ENCODE results near the gene MAP2K2.
"Not testable (repeated sequence)": the region's sequence is repeated elsewhere in the genome, so short reads cannot be mapped to it uniquely, and the experiment has no call there.

The MAP2K2 gene

GRCh38 chr19:4130744-4131438, 7.0 kb upstream of the MAP2K2 start:
- no peak for DNase-seq (ENCODE audit: low read depth, low spot score)

DNA sequence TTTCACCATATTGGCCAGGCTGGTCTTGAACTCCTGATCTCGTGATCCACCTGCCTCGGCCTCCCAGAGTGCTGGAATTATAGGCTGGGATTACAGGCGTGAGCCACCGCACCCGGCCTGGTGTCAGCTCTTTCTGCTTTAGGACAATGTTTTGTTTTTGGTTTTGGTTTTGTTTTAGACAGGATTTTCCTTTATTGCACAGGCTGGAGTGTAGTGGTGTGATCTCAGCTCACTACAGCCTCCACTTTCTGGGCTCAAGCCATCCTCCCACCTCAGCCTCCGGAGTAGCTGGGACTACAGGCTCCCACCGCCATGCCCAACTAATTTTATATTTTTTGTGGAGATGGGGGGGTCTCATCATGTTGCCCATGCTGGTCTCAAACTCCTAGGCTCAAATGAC, 5.1 kb upstream of the MAP2K2 start:
- not testable (repeated sequence) for DNase-seq (ENCODE audit: low read depth, low spot score)

DNA sequence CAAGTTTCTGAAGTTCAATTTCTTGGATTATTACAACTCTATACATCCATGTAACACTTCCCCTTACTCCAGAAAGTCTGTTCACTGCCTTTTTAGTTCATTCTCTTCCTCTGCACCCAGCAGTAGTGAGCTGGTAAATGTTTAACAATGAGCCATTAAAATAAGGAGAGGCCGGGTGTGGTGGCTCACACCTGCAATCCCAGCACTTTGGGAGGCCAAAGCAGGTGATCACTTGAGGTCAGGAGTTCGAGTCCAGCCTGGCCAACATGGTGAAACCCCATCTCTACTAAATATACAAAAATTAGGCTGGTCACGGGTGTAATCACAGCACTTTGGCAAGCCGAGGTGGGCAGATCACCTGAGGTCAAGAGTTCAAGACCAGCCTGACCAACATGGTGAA, 3.4 kb upstream of the MAP2K2 start:
- DNase-seq (ENCODE audit: low read depth, low spot score) = not testable (repeated sequence)

- no peak for DNase-seq (ENCODE audit: low read depth, low spot score)
Measured at GRCh38 chr19:4124638-4125037, 716 bp upstream of the MAP2K2 start.

GRCh38 chr19:4122480-4122879, 1.4 kb downstream of the MAP2K2 start:
- DNase-seq (ENCODE audit: low read depth, low spot score) = no peak

- DNase-seq (ENCODE audit: low read depth, low spot score) = no peak
Measured at GRCh38 chr19:4121815-4122214, 2.1 kb downstream of the MAP2K2 start.

GRCh38 chr19:4121273-4121612, 2.7 kb downstream of the MAP2K2 start:
- no peak for DNase-seq (ENCODE audit: low read depth, low spot score)

DNA sequence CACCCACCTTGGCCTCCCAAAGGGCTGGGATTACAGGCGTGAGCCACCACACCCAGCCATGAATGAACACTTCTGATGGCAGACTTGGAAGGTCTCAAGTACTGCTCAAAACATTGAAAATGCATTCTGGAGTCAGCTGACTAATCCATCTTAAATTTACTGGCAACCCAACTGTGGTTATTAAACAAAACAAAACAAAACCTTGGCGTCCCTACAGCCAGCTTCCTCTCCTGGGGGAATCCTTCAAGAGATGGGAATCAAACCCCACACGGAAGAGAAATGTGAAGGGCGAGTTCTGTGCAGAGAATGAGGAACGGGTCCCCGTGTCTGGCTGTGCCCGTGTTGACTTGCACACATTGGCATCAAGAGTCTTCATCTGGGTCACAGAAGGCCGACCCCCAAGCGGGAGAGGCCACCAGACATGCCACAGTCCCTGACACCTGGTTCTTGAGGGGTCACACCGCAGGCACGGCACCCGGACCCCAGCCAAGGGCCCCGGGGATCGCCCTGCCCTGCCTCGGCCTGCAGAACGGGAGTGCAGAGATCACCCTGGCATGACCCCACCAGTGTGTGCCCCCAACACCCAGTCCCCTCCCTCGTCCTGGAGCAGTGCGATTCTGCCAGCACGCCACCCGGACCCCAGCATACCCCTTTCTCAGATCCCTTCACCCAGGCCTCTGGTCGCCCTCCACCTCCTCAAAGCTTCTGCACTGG, 3.2 kb downstream of the MAP2K2 start:
- no peak for DNase-seq (ENCODE audit: low read depth, low spot score)

DNA sequence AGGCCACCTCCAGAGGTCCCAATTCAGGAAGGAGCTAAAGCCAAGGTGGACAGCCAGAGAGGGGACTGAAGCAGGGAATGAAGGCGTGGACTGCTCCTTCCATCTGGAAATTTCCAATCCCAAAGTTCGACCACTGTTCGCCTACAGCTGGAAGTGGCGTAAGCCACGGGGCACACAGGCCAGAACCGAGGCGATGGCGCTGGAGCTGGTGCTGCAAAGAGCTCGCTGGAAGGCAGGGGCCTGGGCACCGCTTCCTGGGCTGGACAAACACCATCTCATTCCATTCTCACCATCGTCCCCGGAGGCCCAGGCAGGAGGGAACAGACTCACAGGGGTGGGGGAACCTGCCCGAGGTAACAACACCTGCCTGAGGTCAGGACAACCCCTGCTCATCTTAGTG, 4.2 kb downstream of the MAP2K2 start:
- no peak for DNase-seq (ENCODE audit: low read depth, low spot score)

- no peak for DNase-seq (ENCODE audit: low read depth, low spot score)
Measured at GRCh38 chr19:4115818-4116385, 8.0 kb downstream of the MAP2K2 start.

- DNase-seq (ENCODE audit: low read depth, low spot score) = peak; percentile 13
Measured at GRCh38 chr19:4115050-4115817, 8.7 kb downstream of the MAP2K2 start.

- DNase-seq (ENCODE audit: low read depth, low spot score) = no peak
Measured at GRCh38 chr19:4114181-4114580, 9.7 kb downstream of the MAP2K2 start.

DNA sequence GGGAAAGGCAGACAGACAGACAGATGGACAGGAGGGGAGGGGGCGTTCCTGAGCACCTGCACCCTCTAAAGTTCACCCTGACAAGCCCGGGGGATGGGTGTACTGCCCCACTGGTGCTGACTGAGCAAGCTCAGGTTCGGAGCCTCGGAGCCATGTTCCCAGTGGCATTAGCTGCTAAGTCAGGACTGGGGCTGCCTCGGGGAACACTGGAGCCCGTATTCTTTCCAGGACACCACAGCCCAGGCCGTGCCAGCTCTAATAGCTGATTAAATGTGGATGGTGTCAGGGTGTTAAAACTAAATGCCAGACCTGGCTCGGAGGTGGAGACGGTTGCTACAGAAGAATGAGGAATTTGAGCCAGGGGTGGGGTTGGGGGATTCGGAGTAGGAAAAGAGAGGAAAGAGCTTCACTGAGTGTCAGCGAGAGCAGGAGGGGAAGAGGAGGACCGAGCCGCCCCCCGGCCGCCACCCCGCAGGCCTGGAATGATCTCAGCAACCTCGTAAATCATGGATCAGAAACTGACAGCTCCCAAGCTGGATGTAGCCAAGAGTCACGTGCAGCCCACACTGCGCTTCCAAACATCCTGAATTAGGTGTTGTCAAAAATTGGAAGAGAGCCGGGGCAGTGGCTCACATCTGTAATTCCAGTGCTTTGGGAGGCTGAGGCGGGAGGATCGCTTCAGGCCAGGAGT, 10.4 kb downstream of the MAP2K2 start:
- DNase-seq (ENCODE audit: low read depth, low spot score) = no peak

- DNase-seq (ENCODE audit: low read depth, low spot score) = no peak
Measured at GRCh38 chr19:4112367-4112766, 11.6 kb downstream of the MAP2K2 start.

GRCh38 chr19:4109626-4109945, 14.3 kb downstream of the MAP2K2 start:
- no peak for DNase-seq (ENCODE audit: low read depth, low spot score)

GRCh38 chr19:4108767-4109625, 14.9 kb downstream of the MAP2K2 start:
- DNase-seq (ENCODE audit: low read depth, low spot score) = no peak

- DNase-seq (ENCODE audit: low read depth, low spot score) = no peak
Measured at GRCh38 chr19:4103080-4103433, 20.9 kb downstream of the MAP2K2 start.

DNA sequence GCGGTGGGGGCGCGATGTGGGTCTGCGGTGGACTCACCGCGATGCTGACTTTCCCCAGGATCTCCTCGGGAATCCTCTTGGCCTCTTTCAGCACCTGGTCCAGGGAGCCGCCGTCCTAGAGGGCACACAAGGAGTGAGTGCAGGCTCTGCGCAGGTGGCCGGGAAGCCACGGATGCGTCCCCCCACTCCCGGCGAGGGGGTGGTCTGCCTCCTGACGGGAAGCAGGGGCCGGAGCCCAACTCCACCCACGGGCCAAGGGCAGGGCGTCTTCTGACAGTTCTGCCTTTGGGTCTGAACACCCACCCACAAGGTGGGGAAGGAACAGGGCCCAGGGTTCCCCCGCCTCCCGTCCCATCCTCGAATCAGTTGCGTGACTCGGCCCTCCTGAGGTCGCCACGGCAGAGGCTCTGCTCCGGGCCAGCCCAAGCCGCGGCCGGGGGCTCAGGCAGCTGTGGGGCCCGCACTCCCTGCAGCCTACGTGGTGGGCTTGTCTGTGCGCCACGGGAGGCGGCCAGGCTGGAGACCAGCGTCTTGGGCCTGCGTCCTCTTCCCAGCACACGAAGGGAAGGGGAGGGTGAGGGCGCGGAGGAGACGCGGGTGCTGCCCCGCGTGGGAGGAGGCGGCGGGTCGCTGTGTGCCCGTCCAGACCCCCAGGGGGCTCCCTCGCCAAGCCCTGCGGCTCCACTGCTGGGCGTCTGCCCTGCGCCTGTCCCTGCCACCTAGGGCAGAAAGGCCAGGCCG, 21.4 kb downstream of the MAP2K2 start:
- DNase-seq (ENCODE audit: low read depth, low spot score) = no peak

DNA sequence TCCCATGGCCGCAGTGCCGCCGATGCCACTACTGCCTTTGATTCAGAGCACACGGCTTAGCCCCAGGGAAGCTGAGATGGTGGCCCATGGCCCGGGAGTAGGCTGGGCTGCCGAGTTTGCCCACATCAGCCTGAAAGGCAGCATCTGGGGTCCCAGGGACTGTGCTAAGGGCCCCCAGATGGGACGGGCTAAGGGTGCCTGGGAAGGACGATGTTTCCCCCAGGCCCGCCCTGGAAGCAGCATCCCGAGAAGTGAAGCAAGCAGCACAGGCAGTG, 22.5 kb downstream of the MAP2K2 start:
- DNase-seq (ENCODE audit: low read depth, low spot score) = no peak

DNA sequence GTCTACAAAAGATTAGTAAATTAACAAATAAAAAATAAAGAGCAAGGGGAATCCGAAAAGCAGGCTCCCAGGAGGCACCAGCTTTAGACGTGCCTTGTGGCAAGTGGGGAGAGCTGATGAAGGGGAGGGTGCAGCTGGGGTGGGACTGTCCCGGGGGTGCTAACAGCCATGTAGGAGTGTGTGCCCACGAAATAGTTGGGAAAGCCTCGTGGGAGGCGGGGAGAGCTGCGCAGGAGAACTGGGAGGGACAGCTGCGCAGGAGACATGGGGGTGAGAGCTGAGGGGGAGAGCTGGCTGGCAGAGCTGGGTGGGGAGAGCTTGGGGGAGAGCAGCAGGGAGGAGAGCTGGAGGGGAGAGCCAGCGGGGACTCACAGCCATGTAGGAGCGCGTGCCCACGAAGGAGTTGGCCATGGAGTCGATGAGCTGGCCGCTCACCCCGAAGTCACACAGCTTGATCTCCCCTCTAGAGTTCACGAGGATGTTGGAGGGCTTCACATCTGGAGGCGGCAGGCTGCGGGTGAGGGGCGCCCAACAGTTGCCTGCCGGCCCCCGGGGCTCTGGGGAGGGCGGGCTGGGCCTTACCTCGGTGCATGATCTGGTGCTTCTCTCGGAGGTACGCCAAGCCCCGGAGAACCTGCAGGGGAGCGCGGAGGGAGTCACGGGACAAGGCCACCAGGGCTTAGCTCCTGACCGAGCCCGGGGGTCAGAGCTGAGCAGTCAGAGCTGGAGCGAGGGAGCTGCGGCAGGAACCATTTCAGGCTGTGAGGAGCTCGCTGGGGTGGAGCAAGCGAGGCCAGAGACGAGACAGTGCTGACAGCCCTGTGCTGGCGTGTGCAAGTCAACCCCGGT, 23.1 kb downstream of the MAP2K2 start:
- no peak for DNase-seq (ENCODE audit: low read depth, low spot score)

All from activated naive CD8-positive, alpha-beta T cell treated with anti-CD3 and anti-CD28 coated beads, Interleukin-2, amount 50 U/mL, for 16 hours (primary cell).